Thyroid gland (tissue), 4 donors: ENCODE results near the gene TMSB4X. TPM values are rescaled to one million over a fixed set of nuclear protein-coding genes. Genes with fewer than 3 reads are reported as not detected.

Experiments
- DNase-seq, 2 donors: peaks; one replicate each; pipeline ENCODE4 v3.0.0-alpha.2; 2019
- H3K27ac ChIP-seq, 3 donors: fragments of 200-600 bp; sonication (generic); 1 replicate in 2 of 3; 2 replicates in 1 of 3; pipeline ENCODE4 v1.5.1; 2016 to 2019; ENCODE audit warnings: mild to moderate bottlenecking in 1 of 3, moderate library complexity in 1 of 3
- H3K27me3 ChIP-seq: fragments of 200-600 bp; sonication (generic); one replicate; pipeline ENCODE4 v1.5.1; 2019
- H3K36me3 ChIP-seq, 2 donors: fragments of 200-600 bp; sonication (generic); one replicate each; pipeline ENCODE4 v1.5.1; 2016 to 2019
- H3K4me1 ChIP-seq, 2 donors: fragments of 200-600 bp; sonication (generic); one replicate each; pipeline ENCODE4 v1.5.1; 2017 to 2019
- H3K4me3 ChIP-seq, 3 donors: fragments of 200-600 bp; sonication (generic); replicated peaks in 1 of 3; 1 replicate in 2 of 3; 2 replicates in 1 of 3; pipeline ENCODE4 v1.5.1; 2016; ENCODE audit warnings: mild to moderate bottlenecking in 1 of 3
- H3K9me3 ChIP-seq: fragments of 200-600 bp; sonication (generic); one replicate; pipeline ENCODE4 v1.5.1; 2017
- CTCF ChIP-seq, 6 experiments: fragments of 200-600 bp in 3 of 6; fragments of 450-650 bp in 3 of 6; sonication (generic) in 3 of 6; IDR thresholded peaks; one replicate each; pipeline ENCODE4 v1.5.1; 2016 to 2019; ENCODE audit warnings: antibody characterized with exemption in 6 of 6, mild to moderate bottlenecking in 2 of 6, inconsistent platforms in 1 of 6, moderate library complexity in 1 of 6
- POLR2A ChIP-seq, 2 donors: fragments of 450-650 bp; IDR thresholded peaks; one replicate each; pipeline ENCODE4 v1.6.1; 2017; ENCODE audit warnings: antibody characterized with exemption in 2 of 2, mild to moderate bottlenecking in 2 of 2, moderate library complexity in 1 of 2
- WGBS, 2 donors: methylation state at CpG; one replicate each; pipeline ENCODE4 v1.1.5; 2017; 5-methylcytosine and 5-hydroxymethylcytosine counted together
- intact Hi-C: fragments of 100-400 bp; cut with DNase I; formaldehyde crosslinking; loops from one replicate; pipeline ENCODE4 v1.15.1; 2023
- total RNA-seq, 4 donors: library from RNA; depleted of rRNA; stranded (reverse); fragments of >200 nt; gene quantifications; one replicate each; pipeline ENCODE4 v1.2.3, GENCODE V29; 2016

The TMSB4X gene
- total RNA-seq, 4 donors from 2014 or later: 854 to 2,672 (median 1,302) TPM

- H3K9me3 ChIP-seq: no peaks in the 10 kb centered on the region
- 92 to 95% methylated on average over 5 of the region's 5 CpGs for WGBS, 2 donors
- no peaks in the 10 kb centered on the region for H3K27me3 ChIP-seq
- no peak overlapping the region for H3K4me3 ChIP-seq
- DNase-seq: no peak
- H3K36me3 ChIP-seq: no peaks in the 10 kb centered on the region
- no peak for TF ChIP-seq CTCF (IDR thresholded peaks at IDR 0.05)
- no peak for TF ChIP-seq POLR2A (IDR thresholded peaks at IDR 0.05)
- intact Hi-C loops: no loop called here
- H3K27ac ChIP-seq: peak overlapping the region in 2 of 3 donors; percentile 64 to 74
- peaks cover 0 to 3% of the 10 kb centered on the region in 2 donors for H3K4me1 ChIP-seq
Measured at GRCh38 chrX:13001097-13001496, 26.2 kb downstream of the TMSB4X start.

- Histone ChIP-seq H3K9me3 (no peaks in the 10 kb centered on the region), H3K4me3 (no peak overlapping the region), H3K36me3 (no peaks in the 10 kb centered on the region), H3K4me1 (peaks cover 0 to 3% of the 10 kb centered on the region in 2 donors), H3K27me3 (no peaks in the 10 kb centered on the region), H3K27ac (no peak overlapping the region)
- intact Hi-C loops: no loop called here
- no peak for TF ChIP-seq CTCF (IDR thresholded peaks at IDR 0.05)
- TF ChIP-seq POLR2A (IDR thresholded peaks at IDR 0.05): no peak
- DNase-seq: no peak
- WGBS, 2 donors: 84 to 88% methylated on average over 4 of the region's 4 CpGs
Measured at GRCh38 chrX:13001961-13002671, 27.2 kb downstream of the TMSB4X start.

- Histone ChIP-seq H3K4me1 (peaks cover 3 to 9% of the 10 kb centered on the region in 2 donors), H3K4me3 (no peak overlapping the region), H3K9me3 (no peaks in the 10 kb centered on the region), H3K27ac (no peak overlapping the region), H3K27me3 (no peaks in the 10 kb centered on the region), H3K36me3 (no peaks in the 10 kb centered on the region)
- intact Hi-C loops: no loop called here
- peak; percentile 22 to 39 for DNase-seq
- 37 to 47% methylated on average over 9 of the region's 9 CpGs for WGBS, 2 donors
- no peak for TF ChIP-seq POLR2A (IDR thresholded peaks at IDR 0.05)
- TF ChIP-seq CTCF (IDR thresholded peaks at IDR 0.05): no peak
Measured at GRCh38 chrX:13005661-13006473, 31.0 kb downstream of the TMSB4X start.

GRCh38 chrX:13007519-13008188 is 32.7 kb downstream of the TMSB4X start:
- Histone ChIP-seq H3K36me3 (no peaks in the 10 kb centered on the region), H3K4me3 (no peak overlapping the region), H3K4me1 (peaks cover 3 to 8% of the 10 kb centered on the region in 2 donors), H3K27me3 (no peaks in the 10 kb centered on the region), H3K27ac (no peak overlapping the region), H3K9me3 (no peaks in the 10 kb centered on the region)
- WGBS, 2 donors: 81 to 100% methylated on average over 2 of the region's 2 CpGs
- TF ChIP-seq CTCF (IDR thresholded peaks at IDR 0.05) (no peak), POLR2A (IDR thresholded peaks at IDR 0.05) (no peak)
- peak in 1 of 2 donors; percentile 8 for DNase-seq
- intact Hi-C loops: no loop called here
